VCaP (cell line): Measurements from ENCODE around the gene MEP1B.
"Not testable (repeated sequence)": the region's sequence is repeated elsewhere in the genome, so short reads cannot be mapped to it uniquely, and the experiment has no call there.

Experiments
- H3K27ac ChIP-seq: fragments of 450-650 bp; 2 replicates; pipeline ENCODE4 v1.5.1; 2017
- TF ChIP-seq, protein P1 (sequence below): fragments of 450-650 bp; conservative IDR thresholded peaks from 2 replicates; pipeline ENCODE4 v1.5.1; 2017; ENCODE audit warnings: mild to moderate bottlenecking, moderate library complexity

MEP1B gene

DNA sequence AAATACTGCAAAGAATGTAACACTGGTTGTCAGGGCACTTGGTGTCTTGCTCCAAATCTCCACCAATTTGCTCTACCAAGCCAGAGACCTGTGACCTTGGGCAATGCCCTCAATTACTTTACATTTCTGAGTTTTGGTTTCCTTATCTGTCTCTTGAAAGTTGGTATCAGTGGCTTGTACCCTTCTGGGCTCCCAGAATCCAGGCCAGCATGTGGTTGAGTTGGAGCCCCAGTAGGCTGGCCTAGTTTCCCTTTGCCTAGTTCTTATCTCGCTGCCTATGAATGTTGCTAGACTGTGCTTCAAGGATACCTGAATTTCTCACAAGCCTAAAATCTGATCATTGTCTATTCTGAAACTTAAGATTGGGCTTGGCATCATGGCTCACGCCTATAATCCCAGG is 26.6 kb downstream of the MEP1B start:
- no peak overlapping the region for H3K27ac ChIP-seq
- TF ChIP-seq, protein P1, sequence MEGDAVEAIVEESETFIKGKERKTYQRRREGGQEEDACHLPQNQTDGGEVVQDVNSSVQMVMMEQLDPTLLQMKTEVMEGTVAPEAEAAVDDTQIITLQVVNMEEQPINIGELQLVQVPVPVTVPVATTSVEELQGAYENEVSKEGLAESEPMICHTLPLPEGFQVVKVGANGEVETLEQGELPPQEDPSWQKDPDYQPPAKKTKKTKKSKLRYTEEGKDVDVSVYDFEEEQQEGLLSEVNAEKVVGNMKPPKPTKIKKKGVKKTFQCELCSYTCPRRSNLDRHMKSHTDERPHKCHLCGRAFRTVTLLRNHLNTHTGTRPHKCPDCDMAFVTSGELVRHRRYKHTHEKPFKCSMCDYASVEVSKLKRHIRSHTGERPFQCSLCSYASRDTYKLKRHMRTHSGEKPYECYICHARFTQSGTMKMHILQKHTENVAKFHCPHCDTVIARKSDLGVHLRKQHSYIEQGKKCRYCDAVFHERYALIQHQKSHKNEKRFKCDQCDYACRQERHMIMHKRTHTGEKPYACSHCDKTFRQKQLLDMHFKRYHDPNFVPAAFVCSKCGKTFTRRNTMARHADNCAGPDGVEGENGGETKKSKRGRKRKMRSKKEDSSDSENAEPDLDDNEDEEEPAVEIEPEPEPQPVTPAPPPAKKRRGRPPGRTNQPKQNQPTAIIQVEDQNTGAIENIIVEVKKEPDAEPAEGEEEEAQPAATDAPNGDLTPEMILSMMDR, result no peak

DNA sequence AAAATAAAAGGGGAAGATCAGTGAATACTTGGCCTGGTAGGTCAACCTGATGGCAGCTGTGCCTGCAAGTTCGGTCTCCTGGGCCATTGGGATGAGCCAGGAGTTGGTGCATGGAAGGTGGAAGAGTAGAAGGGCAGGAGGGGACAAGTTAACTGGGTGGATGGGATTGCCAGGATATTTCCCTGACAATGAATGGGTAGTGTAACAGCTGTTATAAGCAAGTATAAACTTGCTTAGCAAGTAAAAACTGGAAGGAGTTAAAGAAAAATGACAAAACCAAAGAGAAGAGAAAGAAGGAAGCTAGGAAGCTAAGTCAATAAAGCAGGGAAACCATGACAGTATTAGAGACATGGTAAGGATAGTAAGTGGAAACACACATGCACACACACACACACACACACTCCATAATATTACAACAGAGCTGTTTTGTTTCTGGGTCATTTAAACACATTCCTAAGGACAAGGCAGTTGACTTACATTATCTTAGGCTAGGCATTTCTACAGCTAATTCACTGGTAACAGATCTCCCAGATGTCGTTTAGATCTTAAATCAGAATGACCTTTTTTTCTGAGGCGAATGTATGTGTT is 29.7 kb downstream of the MEP1B start:
- TF ChIP-seq, protein P1, result no peak
- H3K27ac ChIP-seq, result no peak overlapping the region

DNA sequence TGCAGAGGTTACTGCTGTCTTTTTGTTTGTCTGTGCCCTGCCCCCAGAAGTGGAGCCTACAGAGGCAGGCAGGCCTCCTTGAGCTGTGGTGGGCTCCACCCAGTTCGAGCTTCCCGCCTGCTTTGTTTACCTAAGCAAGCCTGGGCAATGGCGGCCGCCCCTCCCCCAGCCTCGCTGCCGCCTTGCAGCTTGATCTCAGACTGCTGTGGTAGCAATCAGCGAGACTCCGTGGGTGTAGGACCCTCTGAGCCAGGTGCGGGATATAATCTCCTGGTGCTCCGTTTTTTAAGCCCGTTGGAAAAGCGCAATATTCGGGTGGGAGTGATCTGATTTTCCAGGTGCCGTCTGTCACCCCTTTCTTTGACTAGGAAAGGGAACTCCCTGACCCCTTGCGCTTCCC is 43.5 kb downstream of the MEP1B start:
- not testable (repeated sequence) for H3K27ac ChIP-seq

DNA sequence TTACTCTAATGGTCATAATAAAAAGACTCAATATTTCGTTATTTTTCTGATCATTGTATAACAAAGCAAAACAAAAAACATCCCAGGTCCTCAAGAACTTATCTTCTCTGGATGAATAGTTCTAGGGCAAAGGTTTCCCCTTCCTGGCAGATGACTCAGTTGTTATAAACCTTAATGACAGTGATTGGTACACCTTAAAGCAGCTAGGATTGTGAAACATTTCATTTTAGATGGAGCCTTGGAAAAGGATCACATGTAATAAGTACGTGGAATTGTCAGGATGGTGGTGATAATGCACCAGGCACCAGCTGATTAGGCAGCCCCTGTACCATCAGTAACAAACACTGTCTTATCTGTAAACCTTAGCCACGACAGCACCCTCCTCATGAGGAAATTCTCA is 47.2 kb downstream of the MEP1B start:
- H3K27ac ChIP-seq, result no peak overlapping the region
- TF ChIP-seq, protein P1, result no peak

GRCh38 chr18:32238635-32239268 is 48.9 kb downstream of the MEP1B start:
- H3K27ac ChIP-seq, result no peak overlapping the region
- TF ChIP-seq, protein P1, result no peak

DNA sequence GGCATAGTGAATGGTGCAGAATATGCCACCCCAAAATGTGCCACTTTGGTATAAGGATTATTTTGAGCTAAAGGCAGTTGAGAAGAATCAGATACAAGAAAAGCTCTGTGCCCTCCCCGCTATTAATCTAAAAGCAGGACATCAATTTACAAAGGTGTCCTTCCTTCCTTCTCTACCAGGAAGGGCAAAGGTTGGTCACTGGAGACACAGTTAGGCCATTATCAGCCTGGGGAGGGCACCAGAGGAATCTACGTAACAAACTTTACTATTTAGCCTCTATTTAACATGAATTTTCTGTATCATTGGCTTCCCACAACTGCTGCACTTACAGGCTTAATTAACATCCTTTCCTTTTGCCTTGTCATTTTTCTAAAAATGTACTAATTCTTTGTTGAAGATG is 52.6 kb downstream of the MEP1B start:
- TF ChIP-seq, protein P1, result no peak
- H3K27ac ChIP-seq, result no peak overlapping the region

DNA sequence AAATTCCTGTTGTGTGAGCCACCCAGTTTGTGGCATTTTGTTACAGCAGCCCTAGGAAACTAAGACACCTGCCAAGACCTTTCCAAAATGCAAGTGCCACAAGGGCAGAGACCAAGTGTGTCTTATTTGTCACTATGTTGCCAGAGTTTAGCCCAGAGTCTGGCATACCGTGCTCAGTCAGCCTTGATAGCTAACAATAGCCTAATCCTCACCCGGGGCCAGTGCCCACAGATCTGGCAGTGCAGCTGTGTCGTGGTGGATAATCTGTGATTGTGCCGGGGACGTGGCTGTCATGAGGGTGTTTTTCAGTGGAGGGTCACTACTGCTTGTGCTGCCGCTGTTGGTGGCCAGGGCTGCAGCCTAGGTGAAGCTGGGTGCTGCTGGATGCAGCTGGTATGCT is 53.5 kb downstream of the MEP1B start:
- no peak overlapping the region for H3K27ac ChIP-seq
- TF ChIP-seq, protein P1, result no peak

GRCh38 chr18:32244881-32245280 is 55.0 kb downstream of the MEP1B start:
- no peak overlapping the region for H3K27ac ChIP-seq
- TF ChIP-seq, protein P1, result no peak
